Mammary microvascular endothelial cell (primary cell): ENCODE results near the gene TCTN1. TPM values are rescaled to one million over a fixed set of nuclear protein-coding genes. Genes with fewer than 3 reads are reported as not detected.

Experiments
- total RNA-seq: library from RNA; depleted of rRNA; stranded (reverse); fragments of >200 nt; gene quantifications from 2 replicates; pipeline ENCODE4 v1.2.3, GENCODE V29; 2015

The TCTN1 gene
- total RNA-seq: 9.2 and 20.2 TPM in 2 replicates

DNA sequence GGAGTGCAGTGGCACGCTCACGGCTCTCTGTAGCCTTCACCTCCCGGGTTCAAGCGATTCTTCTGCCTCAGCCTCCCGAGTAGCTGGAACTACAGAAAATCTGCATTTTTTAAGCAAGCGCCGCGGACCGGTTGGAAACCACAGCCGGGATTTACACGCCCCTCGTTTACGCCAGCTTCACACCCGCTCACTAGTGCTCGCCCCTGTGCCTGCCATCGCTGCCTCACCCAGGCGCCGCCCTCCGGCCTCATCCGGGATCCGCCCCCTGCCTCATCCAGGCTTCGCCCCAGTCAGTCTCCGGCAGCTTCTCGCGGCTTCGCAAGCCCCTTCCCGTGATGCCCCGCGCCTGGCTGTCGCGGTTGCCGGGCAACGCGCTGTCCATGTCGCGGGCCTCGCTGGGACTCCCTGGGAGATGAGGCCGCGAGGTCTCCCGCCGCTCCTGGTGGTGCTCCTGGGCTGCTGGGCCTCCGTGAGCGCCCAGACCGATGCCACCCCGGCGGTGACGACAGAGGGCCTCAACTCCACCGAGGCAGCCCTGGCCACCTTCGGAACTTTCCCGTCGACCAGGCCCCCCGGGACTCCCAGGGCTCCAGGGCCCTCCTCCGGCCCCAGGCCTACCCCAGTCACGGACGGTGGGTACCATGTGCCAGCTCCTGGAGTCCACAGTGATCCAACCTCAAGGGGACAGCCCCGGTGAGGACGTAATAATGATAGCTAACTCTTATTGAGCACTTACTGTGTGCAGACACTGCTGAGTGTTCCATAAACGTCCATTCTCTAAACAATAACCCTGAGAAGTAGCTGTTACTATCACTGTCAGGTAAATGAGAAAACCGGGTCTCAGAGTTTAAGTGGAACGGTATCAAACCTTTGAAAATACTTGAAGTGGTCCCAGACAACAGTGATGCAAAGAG lies at the start of gene TCTN1:
Gene TCTN1, plus strand, starts transcription at position 359 of the 914 bp plus-strand sequence. Its CDS starts 54 bp downstream, at position 413.

GRCh38 chr12:110583137-110584059 lies 30.5 kb upstream of the TCTN1 start, which contains the start of gene PPTC7:
Gene PPTC7 (minus strand): TSS chr12:110583318. CDS start chr12:110583031, 287 bp downstream.

DNA sequence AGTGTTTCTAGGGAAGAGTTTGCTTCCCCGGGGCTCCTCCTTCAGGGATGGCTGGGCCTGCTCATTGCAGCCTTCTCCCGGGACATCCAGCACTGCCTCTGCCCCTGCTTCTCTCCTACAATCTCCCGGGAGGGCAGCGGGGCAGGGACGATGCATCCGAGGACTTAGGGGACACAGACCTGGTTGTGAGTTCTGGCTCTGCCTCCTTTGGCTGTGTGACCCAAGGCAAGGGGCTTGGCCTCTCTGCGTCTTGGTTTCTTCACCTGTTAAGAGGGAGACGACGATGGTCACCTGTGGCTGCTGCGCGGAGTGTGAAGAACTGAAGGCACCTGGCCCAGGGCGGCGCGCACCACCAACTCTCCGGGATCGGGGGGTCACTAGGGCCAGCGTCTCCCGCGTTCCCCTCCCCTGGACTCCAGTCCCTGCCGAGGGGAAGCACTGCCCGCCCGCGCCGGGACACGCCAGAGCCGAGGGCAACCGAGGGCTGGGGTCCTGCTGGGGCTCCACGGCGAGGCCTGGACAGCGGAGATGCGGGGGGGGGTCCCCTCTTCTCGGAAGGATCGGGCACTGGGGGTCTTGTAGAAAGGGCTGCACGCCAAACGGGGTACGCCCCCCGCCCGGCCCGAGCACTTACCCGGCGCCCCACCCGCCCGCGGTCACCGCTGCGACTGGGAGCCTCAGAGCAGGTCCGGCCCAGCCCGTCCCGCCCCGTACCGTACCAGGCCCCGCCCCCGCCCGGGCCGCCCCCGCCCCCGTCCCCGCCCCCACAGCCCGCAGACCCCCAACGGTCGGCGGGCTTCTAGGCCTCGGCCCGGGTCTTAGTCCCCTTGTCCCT lies 74.7 kb downstream of the TCTN1 start, which contains the start of gene HVCN1:
Gene HVCN1, minus strand, starts transcription at position 670 of the 835 bp plus-strand sequence. CDS start 5,870 bp downstream, outside the sequence.

Other genes with a start within 250 kb of the TCTN1 start
- gene ANAPC7, start 210.4 kb upstream of the TCTN1 start, total RNA-seq: 38.4 and 44.1 TPM in 2 replicates
- 1,173 and 1,199 TPM in 2 replicates for gene ARPC3, start 163.8 kb upstream of the TCTN1 start, total RNA-seq
- gene GPN3, start 145.9 kb upstream of the TCTN1 start, total RNA-seq: 26.9 and 39.4 TPM in 2 replicates
- 14.5 and 17.0 TPM in 2 replicates for gene FAM216A, start 145.3 kb upstream of the TCTN1 start, total RNA-seq
- gene VPS29, start 112.0 kb upstream of the TCTN1 start, total RNA-seq: 122 and 133 TPM in 2 replicates
- 0.05 and 0.07 TPM in 2 replicates for gene RAD9B, start 111.8 kb upstream of the TCTN1 start, total RNA-seq
- 5.2 and 5.3 TPM in 2 replicates for gene PPTC7, start 30.8 kb upstream of the TCTN1 start, total RNA-seq
- gene HVCN1, start 75.0 kb downstream of the TCTN1 start, total RNA-seq: 2.5 and 4.1 TPM in 2 replicates
- gene PPP1CC, start 128.8 kb downstream of the TCTN1 start, total RNA-seq: 138 and 139 TPM in 2 replicates
- not detected in 2 replicates for gene CCDC63, start 232.9 kb downstream of the TCTN1 start, total RNA-seq